ENCODE results near the gene LIMS1.

The LIMS1 gene

GRCh38 chr2:108538000-108538625, 3.8 kb downstream of the LIMS1 start:
- peaks cover 12% of the 10 kb centered on the region for H3K79me2 ChIP-seq (ENCODE audit: control insufficient read depth, insufficient read depth, low read length, poor library complexity)
- peak overlapping the region; percentile 67 for H3K4ac ChIP-seq (ENCODE audit: low read depth, low read length)
- H3K4me1 ChIP-seq (ENCODE audit: control insufficient read depth in 1 of 2, insufficient read depth in 2 of 2, low read length in 2 of 2): peaks cover 5 to 9% of the 10 kb centered on the region in 2 experiments
- no peak overlapping the region for H3K18ac ChIP-seq (ENCODE audit: low read length)
- H2AK5ac ChIP-seq (ENCODE audit: low read length): no peak overlapping the region
- no peak overlapping the region for H2BK5ac ChIP-seq (ENCODE audit: low read depth, low read length, poor library complexity)
- peak; percentile 33 to 66 for DNase-seq
- no peak overlapping the region for H2BK12ac ChIP-seq (ENCODE audit: low read length)
- no CpG with 5 or more reads among the region's 5 CpGs for WGBS (ENCODE audit: extremely low coverage, insufficient coverage, insufficient read length)
- no peaks in the 10 kb centered on the region for H3K27me3 ChIP-seq (ENCODE audit: insufficient read depth, low read length)
- H3K4me2 ChIP-seq (ENCODE audit: low read length): no peak overlapping the region
- H3K79me1 ChIP-seq (ENCODE audit: low read length): peaks cover 10% of the 10 kb centered on the region
- H3K14ac ChIP-seq (ENCODE audit: low read length): no peak overlapping the region
- H4K8ac ChIP-seq (ENCODE audit: low read depth, low read length): no peak overlapping the region
- no peak overlapping the region for H4K12ac ChIP-seq (ENCODE audit: low read depth, low read length)
- no peak overlapping the region for H2BK120ac ChIP-seq (ENCODE audit: insufficient read depth, low read length, poor library complexity)
- peaks cover 0 to 4% of the 10 kb centered on the region in 2 experiments for H3K36me3 ChIP-seq (ENCODE audit: control insufficient read depth in 1 of 2, insufficient read depth in 2 of 2, low read length in 2 of 2)
- H3K27ac ChIP-seq (ENCODE audit: low read depth, low read length): no peak overlapping the region
- no peak overlapping the region for H2AFZ ChIP-seq (ENCODE audit: insufficient read depth, low read length, poor library complexity)
- no peak overlapping the region for H3K9ac ChIP-seq (ENCODE audit: low read length)
- no peak overlapping the region for H3K23ac ChIP-seq (ENCODE audit: low read length)
- no peak overlapping the region for H4K91ac ChIP-seq (ENCODE audit: low read depth, low read length)
- no peaks in the 10 kb centered on the region for H3K9me3 ChIP-seq (ENCODE audit: insufficient read depth, low read depth, low read length)
- no peak overlapping the region for H3K4me3 ChIP-seq (ENCODE audit: low read depth, low read length)

GRCh38 chr2:108541451-108541850, 7.2 kb downstream of the LIMS1 start:
- Histone ChIP-seq H2AFZ (ENCODE audit: insufficient read depth, low read length, poor library complexity) (no peak overlapping the region), H3K9ac (ENCODE audit: low read length) (no peak overlapping the region), H3K14ac (ENCODE audit: low read length) (no peak overlapping the region), H3K27me3 (ENCODE audit: insufficient read depth, low read length) (no peaks in the 10 kb centered on the region), H3K79me2 (ENCODE audit: control insufficient read depth, insufficient read depth, low read length, poor library complexity) (peaks cover 7% of the 10 kb centered on the region), H3K4me3 (ENCODE audit: low read depth, low read length) (no peak overlapping the region), H4K8ac (ENCODE audit: low read depth, low read length) (no peak overlapping the region), H2AK5ac (ENCODE audit: low read length) (no peak overlapping the region), H3K18ac (ENCODE audit: low read length) (no peak overlapping the region), H2BK5ac (ENCODE audit: low read depth, low read length, poor library complexity) (no peak overlapping the region), H3K27ac (ENCODE audit: low read depth, low read length) (no peak overlapping the region), H3K23ac (ENCODE audit: low read length) (no peak overlapping the region), H4K91ac (ENCODE audit: low read depth, low read length) (no peak overlapping the region), H3K4ac (ENCODE audit: low read depth, low read length) (peak overlapping the region; percentile 6), H3K9me3 (ENCODE audit: insufficient read depth, low read depth, low read length) (no peaks in the 10 kb centered on the region), H4K12ac (ENCODE audit: low read depth, low read length) (no peak overlapping the region), H2BK12ac (ENCODE audit: low read length) (no peak overlapping the region), H3K36me3 (ENCODE audit: control insufficient read depth in 1 of 2, insufficient read depth in 2 of 2, low read length in 2 of 2) (peaks cover 0 to 4% of the 10 kb centered on the region in 2 experiments), H3K4me2 (ENCODE audit: low read length) (no peak overlapping the region), H3K4me1 (ENCODE audit: control insufficient read depth in 1 of 2, insufficient read depth in 2 of 2, low read length in 2 of 2) (peaks cover 5 to 6% of the 10 kb centered on the region in 2 experiments), H3K79me1 (ENCODE audit: low read length) (no peaks in the 10 kb centered on the region), H2BK120ac (ENCODE audit: insufficient read depth, low read length, poor library complexity) (no peak overlapping the region)
- no CpG with 5 or more reads among the region's 4 CpGs for WGBS (ENCODE audit: extremely low coverage, insufficient coverage, insufficient read length)
- no peak for DNase-seq

GRCh38 chr2:108542071-108542470, 7.8 kb downstream of the LIMS1 start:
- Histone ChIP-seq H3K79me2 (ENCODE audit: control insufficient read depth, insufficient read depth, low read length, poor library complexity) (peaks cover 4% of the 10 kb centered on the region), H4K12ac (ENCODE audit: low read depth, low read length) (no peak overlapping the region), H4K91ac (ENCODE audit: low read depth, low read length) (no peak overlapping the region), H3K4me1 (ENCODE audit: control insufficient read depth in 1 of 2, insufficient read depth in 2 of 2, low read length in 2 of 2) (peaks cover 3% of the 10 kb centered on the region in 2 experiments), H3K9me3 (ENCODE audit: insufficient read depth, low read depth, low read length) (no peaks in the 10 kb centered on the region), H3K4ac (ENCODE audit: low read depth, low read length) (no peak overlapping the region), H3K36me3 (ENCODE audit: control insufficient read depth in 1 of 2, insufficient read depth in 2 of 2, low read length in 2 of 2) (peaks cover 0 to 4% of the 10 kb centered on the region in 2 experiments), H2BK5ac (ENCODE audit: low read depth, low read length, poor library complexity) (no peak overlapping the region), H3K27me3 (ENCODE audit: insufficient read depth, low read length) (no peaks in the 10 kb centered on the region), H2AK5ac (ENCODE audit: low read length) (no peak overlapping the region), H2BK120ac (ENCODE audit: insufficient read depth, low read length, poor library complexity) (no peak overlapping the region), H3K4me3 (ENCODE audit: low read depth, low read length) (no peak overlapping the region), H3K14ac (ENCODE audit: low read length) (no peak overlapping the region), H3K23ac (ENCODE audit: low read length) (no peak overlapping the region), H3K4me2 (ENCODE audit: low read length) (no peak overlapping the region), H3K9ac (ENCODE audit: low read length) (no peak overlapping the region), H3K27ac (ENCODE audit: low read depth, low read length) (no peak overlapping the region), H2AFZ (ENCODE audit: insufficient read depth, low read length, poor library complexity) (no peak overlapping the region), H3K79me1 (ENCODE audit: low read length) (no peaks in the 10 kb centered on the region), H4K8ac (ENCODE audit: low read depth, low read length) (no peak overlapping the region), H2BK12ac (ENCODE audit: low read length) (no peak overlapping the region), H3K18ac (ENCODE audit: low read length) (no peak overlapping the region)
- WGBS (ENCODE audit: extremely low coverage, insufficient coverage, insufficient read length): no CpG with 5 or more reads among the region's 4 CpGs
- DNase-seq: no peak

- peaks cover 3% of the 10 kb centered on the region for H3K79me2 ChIP-seq (ENCODE audit: control insufficient read depth, insufficient read depth, low read length, poor library complexity)
- no peak overlapping the region for H3K4me2 ChIP-seq (ENCODE audit: low read length)
- no peak overlapping the region for H3K18ac ChIP-seq (ENCODE audit: low read length)
- H2BK5ac ChIP-seq (ENCODE audit: low read depth, low read length, poor library complexity): no peak overlapping the region
- no peak overlapping the region for H4K8ac ChIP-seq (ENCODE audit: low read depth, low read length)
- no peak overlapping the region for H2BK120ac ChIP-seq (ENCODE audit: insufficient read depth, low read length, poor library complexity)
- H2BK12ac ChIP-seq (ENCODE audit: low read length): no peak overlapping the region
- no peaks in the 10 kb centered on the region for H3K9me3 ChIP-seq (ENCODE audit: insufficient read depth, low read depth, low read length)
- H3K27ac ChIP-seq (ENCODE audit: low read depth, low read length): no peak overlapping the region
- no peak overlapping the region for H3K4ac ChIP-seq (ENCODE audit: low read depth, low read length)
- H3K4me3 ChIP-seq (ENCODE audit: low read depth, low read length): no peak overlapping the region
- H4K91ac ChIP-seq (ENCODE audit: low read depth, low read length): no peak overlapping the region
- no CpG with 5 or more reads among the region's 5 CpGs for WGBS (ENCODE audit: extremely low coverage, insufficient coverage, insufficient read length)
- H3K27me3 ChIP-seq (ENCODE audit: insufficient read depth, low read length): no peaks in the 10 kb centered on the region
- H4K12ac ChIP-seq (ENCODE audit: low read depth, low read length): no peak overlapping the region
- H2AK5ac ChIP-seq (ENCODE audit: low read length): no peak overlapping the region
- no peak overlapping the region for H2AFZ ChIP-seq (ENCODE audit: insufficient read depth, low read length, poor library complexity)
- peaks cover 2% of the 10 kb centered on the region in 2 experiments for H3K4me1 ChIP-seq (ENCODE audit: control insufficient read depth in 1 of 2, insufficient read depth in 2 of 2, low read length in 2 of 2)
- H3K9ac ChIP-seq (ENCODE audit: low read length): no peak overlapping the region
- H3K79me1 ChIP-seq (ENCODE audit: low read length): no peaks in the 10 kb centered on the region
- H3K36me3 ChIP-seq (ENCODE audit: control insufficient read depth in 1 of 2, insufficient read depth in 2 of 2, low read length in 2 of 2): no peaks in the 10 kb centered on the region
- no peak for DNase-seq
- no peak overlapping the region for H3K14ac ChIP-seq (ENCODE audit: low read length)
- no peak overlapping the region for H3K23ac ChIP-seq (ENCODE audit: low read length)
Measured at GRCh38 chr2:108547606-108548005, 13.3 kb downstream of the LIMS1 start.

All from trophoblast cell (in vitro differentiated cells and primary cell).